Pons (tissue), 1 donor: ENCODE measurements around the gene RALB.
"Not testable (repeated sequence)": the region's sequence is repeated elsewhere in the genome, so short reads cannot be mapped to it uniquely, and the experiment has no call there.

Source experiments
- DNase-seq: peaks from one replicate; pipeline ENCODE4 v3.0.0-alpha.2; 2016; ENCODE audit warnings: low spot score

Gene RALB

GRCh38 chr2:120315367-120316033 lies 62.8 kb downstream of the RALB start:
- DNase-seq = no peak

- DNase-seq = no peak
Observed at GRCh38 chr2:120316071-120316470, 63.4 kb downstream of the RALB start.

- no peak for DNase-seq
Observed at GRCh38 chr2:120316528-120317179, 64.0 kb downstream of the RALB start.

GRCh38 chr2:120317180-120317533 lies 64.5 kb downstream of the RALB start:
- DNase-seq = no peak

- no peak for DNase-seq
Observed at GRCh38 chr2:120317916-120318315, 65.3 kb downstream of the RALB start.

GRCh38 chr2:120318626-120319025 lies 66.0 kb downstream of the RALB start:
- no peak for DNase-seq

- no peak for DNase-seq
Observed at GRCh38 chr2:120319123-120319522, 66.5 kb downstream of the RALB start.

GRCh38 chr2:120319686-120320317 lies 67.2 kb downstream of the RALB start:
- DNase-seq = no peak

GRCh38 chr2:120320318-120320851 lies 67.7 kb downstream of the RALB start:
- DNase-seq = no peak

- DNase-seq = not testable (repeated sequence)
Observed at GRCh38 chr2:120320887-120321556, 68.4 kb downstream of the RALB start.

- DNase-seq = no peak
Observed at GRCh38 chr2:120321721-120322284, 69.2 kb downstream of the RALB start.

- no peak for DNase-seq
Observed at GRCh38 chr2:120322329-120322728, 69.7 kb downstream of the RALB start.

GRCh38 chr2:120323214-120323613 lies 70.6 kb downstream of the RALB start:
- DNase-seq = no peak

GRCh38 chr2:120323807-120324399 lies 71.3 kb downstream of the RALB start:
- no peak for DNase-seq

- DNase-seq = no peak
Observed at GRCh38 chr2:120324933-120325332, 72.3 kb downstream of the RALB start.

- DNase-seq = no peak
Observed at GRCh38 chr2:120326066-120326465, 73.4 kb downstream of the RALB start.

GRCh38 chr2:120330946-120331822 lies 78.5 kb downstream of the RALB start:
- no peak for DNase-seq

GRCh38 chr2:120331903-120332302 lies 79.3 kb downstream of the RALB start:
- DNase-seq = no peak

GRCh38 chr2:120332384-120332783 lies 79.7 kb downstream of the RALB start:
- DNase-seq = no peak

GRCh38 chr2:120334068-120334467 lies 81.4 kb downstream of the RALB start:
- no peak for DNase-seq

GRCh38 chr2:120336749-120337148 lies 84.1 kb downstream of the RALB start:
- no peak for DNase-seq
